ENCODE measurements around the gene BUB1.
"Not testable (repeated sequence)": the region's sequence is repeated elsewhere in the genome, so short reads cannot be mapped to it uniquely, and the experiment has no call there.

Gene BUB1

DNA sequence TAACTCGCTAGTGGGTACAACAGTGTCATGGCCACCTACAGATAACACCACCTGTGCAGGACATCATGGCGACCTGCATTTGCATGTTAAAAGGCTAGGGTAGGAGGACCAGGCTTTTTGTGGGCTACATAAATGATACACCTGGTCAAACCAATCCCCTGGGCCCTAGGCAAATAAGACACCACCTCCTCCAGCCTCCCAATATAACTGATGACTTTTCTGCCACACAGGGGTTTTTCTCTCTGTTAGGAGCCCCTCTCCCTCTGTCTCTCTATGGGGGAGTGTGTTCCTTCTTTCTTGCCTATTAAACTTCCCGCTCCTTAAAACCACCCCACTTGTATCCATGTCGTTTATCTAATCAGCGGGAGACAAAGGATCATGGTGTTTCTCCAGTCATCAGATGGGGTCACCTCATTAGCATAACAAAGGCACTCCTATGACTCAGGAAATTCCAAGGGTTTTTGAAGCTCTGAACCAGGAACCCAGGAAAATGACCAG, 10.8 kb upstream of the BUB1 start:
- DNase-seq: no peak
- H2BK12ac ChIP-seq (ENCODE audit: low read length in 2 of 2): no peak overlapping the region
- no peaks in the 10 kb centered on the region for H3K4me1 ChIP-seq (ENCODE audit: control insufficient read depth, insufficient read depth, low read depth, low read length)
- peaks cover 32 to 58% of the 10 kb centered on the region in 2 experiments for H3K27me3 ChIP-seq (ENCODE audit: control insufficient read depth in 1 of 2, insufficient read depth in 1 of 2, low read length in 2 of 2)
- no peaks in the 10 kb centered on the region for H3K79me1 ChIP-seq (replicated peaks; ENCODE audit: low read length, poor library complexity, severe bottlenecking)
- no peak overlapping the region for H4K8ac ChIP-seq (ENCODE audit: low read length)
- no peak overlapping the region for H3K9ac ChIP-seq (ENCODE audit: low read length)
- H3K9me3 ChIP-seq (ENCODE audit: control insufficient read depth, low read length): peaks cover 6% of the 10 kb centered on the region
- no peak overlapping the region for H3K27ac ChIP-seq (ENCODE audit: low read length, poor library complexity, severe bottlenecking)
- no peak overlapping the region for H2BK5ac ChIP-seq (ENCODE audit: low read depth, low read length, poor library complexity, severe bottlenecking)
- no peak overlapping the region for H3K4me2 ChIP-seq (ENCODE audit: low read length, poor library complexity, severe bottlenecking)
- WGBS: 31% methylated on average over 5 of the region's 5 CpGs
- H3K14ac ChIP-seq (ENCODE audit: low read length in 2 of 2): no peak overlapping the region
- H3K18ac ChIP-seq (ENCODE audit: low read depth in 1 of 2, low read length in 2 of 2): no peak overlapping the region
- H2AFZ ChIP-seq (ENCODE audit: low read depth, low read length): no peak overlapping the region
- no peak overlapping the region for H3K4ac ChIP-seq (ENCODE audit: low read depth in 1 of 2, low read length in 2 of 2)
- no peak overlapping the region for H2BK120ac ChIP-seq (ENCODE audit: low read depth, low read length)
- H2BK15ac ChIP-seq (ENCODE audit: low read depth, poor library complexity, severe bottlenecking): no peak overlapping the region
- no peak overlapping the region for H4K91ac ChIP-seq (ENCODE audit: low read length)
- H3K23ac ChIP-seq (ENCODE audit: low read length in 2 of 2): no peak overlapping the region
- no peak overlapping the region for H3K4me3 ChIP-seq (ENCODE audit: insufficient read depth in 1 of 2, low read depth in 1 of 2, low read length in 2 of 2)
- no peaks in the 10 kb centered on the region for H3K36me3 ChIP-seq (ENCODE audit: control insufficient read depth in 1 of 2, insufficient read depth in 2 of 2, low read depth in 1 of 2, low read length in 2 of 2)
- H2AK5ac ChIP-seq (ENCODE audit: low read length, severe bottlenecking): no peak overlapping the region

DNA sequence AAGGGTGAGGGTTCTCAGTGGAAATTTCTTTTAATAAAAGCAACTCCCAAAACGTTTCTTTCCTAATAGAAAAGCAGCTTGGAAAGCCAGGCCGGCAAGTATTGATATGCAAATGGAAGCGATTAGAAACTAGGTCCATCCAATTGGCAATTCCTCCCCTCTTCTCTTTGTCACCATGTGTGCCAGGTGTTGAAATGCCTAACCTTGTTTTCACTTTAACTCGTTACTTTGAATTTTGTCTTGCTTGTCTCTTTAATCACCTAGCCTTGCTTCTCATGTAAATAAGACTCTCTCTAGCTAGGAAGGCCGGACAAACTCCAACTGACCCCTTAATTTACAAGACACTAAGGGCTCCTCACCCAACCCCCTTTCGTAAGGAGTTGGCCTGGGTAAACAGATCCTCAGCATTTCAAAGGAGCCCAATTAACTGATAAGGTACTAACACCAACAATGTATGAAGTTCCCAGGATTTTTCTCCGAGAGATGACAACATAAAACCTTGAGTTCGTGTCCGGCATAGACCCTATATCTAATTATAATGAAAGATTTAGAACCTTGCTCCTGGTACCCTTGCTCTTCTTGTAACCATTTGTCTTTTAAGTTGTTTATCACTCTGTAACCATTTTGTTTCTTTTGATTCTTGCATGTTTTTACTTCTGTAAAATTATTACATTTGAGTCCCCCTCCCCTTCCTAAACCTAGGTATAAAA, 10.1 kb upstream of the BUB1 start:
- H3K4me1 ChIP-seq (ENCODE audit: control insufficient read depth, insufficient read depth, low read depth, low read length); H3K4me3 ChIP-seq (ENCODE audit: insufficient read depth in 1 of 2, low read depth in 1 of 2, low read length in 2 of 2); H2BK15ac ChIP-seq (ENCODE audit: low read depth, poor library complexity, severe bottlenecking); H3K9ac ChIP-seq (ENCODE audit: low read length); H2AK5ac ChIP-seq (ENCODE audit: low read length, severe bottlenecking); H4K8ac ChIP-seq (ENCODE audit: low read length); H4K91ac ChIP-seq (ENCODE audit: low read length); H3K18ac ChIP-seq (ENCODE audit: low read depth in 1 of 2, low read length in 2 of 2); DNase-seq; H3K23ac ChIP-seq (ENCODE audit: low read length in 2 of 2); H3K27ac ChIP-seq (ENCODE audit: low read length, poor library complexity, severe bottlenecking); H3K4ac ChIP-seq (ENCODE audit: low read depth in 1 of 2, low read length in 2 of 2); H2BK120ac ChIP-seq (ENCODE audit: low read depth, low read length); H3K4me2 ChIP-seq (ENCODE audit: low read length, poor library complexity, severe bottlenecking); H2BK12ac ChIP-seq (ENCODE audit: low read length in 2 of 2); H3K9me3 ChIP-seq (ENCODE audit: control insufficient read depth, low read length); H2AFZ ChIP-seq (ENCODE audit: low read depth, low read length); H3K14ac ChIP-seq (ENCODE audit: low read length in 2 of 2); H3K36me3 ChIP-seq (ENCODE audit: control insufficient read depth in 1 of 2, insufficient read depth in 2 of 2, low read depth in 1 of 2, low read length in 2 of 2); H3K79me1 ChIP-seq (replicated peaks; ENCODE audit: low read length, poor library complexity, severe bottlenecking); H2BK5ac ChIP-seq (ENCODE audit: low read depth, low read length, poor library complexity, severe bottlenecking): not testable (repeated sequence)
- peaks cover 26 to 52% of the 10 kb centered on the region in 2 experiments for H3K27me3 ChIP-seq (ENCODE audit: control insufficient read depth in 1 of 2, insufficient read depth in 1 of 2, low read length in 2 of 2)
- 38% methylated on average over 8 of the region's 9 CpGs for whole genome bisulfite sequencing

DNA sequence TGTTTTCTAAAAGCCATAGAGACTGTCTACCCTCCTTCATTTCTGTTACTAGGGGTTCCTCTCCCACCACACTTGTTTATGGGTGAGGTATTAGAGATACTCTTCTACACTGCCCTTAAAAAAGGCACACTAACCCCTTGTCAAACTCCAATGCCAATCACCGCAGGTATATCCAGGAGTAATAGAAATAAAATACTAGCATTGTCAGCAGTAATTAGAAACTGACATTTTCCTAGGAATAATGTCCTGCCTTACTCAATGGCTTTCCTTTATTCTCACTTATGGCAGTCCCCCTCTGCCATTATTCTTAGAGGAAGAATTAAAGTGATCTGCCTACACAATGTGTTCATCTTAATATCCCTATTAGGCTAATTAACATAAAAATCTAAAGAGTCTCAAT, 5.0 kb upstream of the BUB1 start:
- no peak overlapping the region for H2BK15ac ChIP-seq (ENCODE audit: low read depth, poor library complexity, severe bottlenecking)
- WGBS: no CpG with 5 or more reads among the region's 1 CpG

GRCh38 chr2:110682267-110682666, 4.4 kb upstream of the BUB1 start:
- no peak overlapping the region for H3K14ac ChIP-seq (ENCODE audit: low read length in 2 of 2)
- H3K79me1 ChIP-seq (replicated peaks; ENCODE audit: low read length, poor library complexity, severe bottlenecking): peaks cover 2% of the 10 kb centered on the region
- H3K9me3 ChIP-seq (ENCODE audit: control insufficient read depth, low read length): no peaks in the 10 kb centered on the region
- no peaks in the 10 kb centered on the region for H3K36me3 ChIP-seq (ENCODE audit: control insufficient read depth in 1 of 2, insufficient read depth in 2 of 2, low read depth in 1 of 2, low read length in 2 of 2)
- H3K4ac ChIP-seq (ENCODE audit: low read depth in 1 of 2, low read length in 2 of 2): no peak overlapping the region
- peaks cover 13 to 20% of the 10 kb centered on the region in 2 experiments for H3K27me3 ChIP-seq (ENCODE audit: control insufficient read depth in 1 of 2, insufficient read depth in 1 of 2, low read length in 2 of 2)
- DNase-seq: no peak
- H4K91ac ChIP-seq (ENCODE audit: low read length): no peak overlapping the region
- H3K27ac ChIP-seq (ENCODE audit: low read length, poor library complexity, severe bottlenecking): no peak overlapping the region
- H3K18ac ChIP-seq (ENCODE audit: low read depth in 1 of 2, low read length in 2 of 2): no peak overlapping the region
- no peak overlapping the region for H2BK12ac ChIP-seq (ENCODE audit: low read length in 2 of 2)
- H2BK120ac ChIP-seq (ENCODE audit: low read depth, low read length): no peak overlapping the region
- H3K23ac ChIP-seq (ENCODE audit: low read length in 2 of 2): peak overlapping the region in 1 of 2 experiments; percentile 49
- peaks cover 2% of the 10 kb centered on the region for H3K4me1 ChIP-seq (ENCODE audit: control insufficient read depth, insufficient read depth, low read depth, low read length)
- no peak overlapping the region for H2AK5ac ChIP-seq (ENCODE audit: low read length, severe bottlenecking)
- H2AFZ ChIP-seq (ENCODE audit: low read depth, low read length): no peak overlapping the region
- WGBS: 92% methylated on average over 10 of the region's 10 CpGs
- no peak overlapping the region for H2BK5ac ChIP-seq (ENCODE audit: low read depth, low read length, poor library complexity, severe bottlenecking)
- no peak overlapping the region for H2BK15ac ChIP-seq (ENCODE audit: low read depth, poor library complexity, severe bottlenecking)
- H3K9ac ChIP-seq (ENCODE audit: low read length): no peak overlapping the region
- no peak overlapping the region for H3K4me2 ChIP-seq (ENCODE audit: low read length, poor library complexity, severe bottlenecking)
- no peak overlapping the region for H4K8ac ChIP-seq (ENCODE audit: low read length)
- H3K4me3 ChIP-seq (ENCODE audit: insufficient read depth in 1 of 2, low read depth in 1 of 2, low read length in 2 of 2): no peak overlapping the region

More for the DNA sequence above, 5.0 kb upstream of the BUB1 start:
- Histone ChIP-seq H2AK5ac (ENCODE audit: low read length, severe bottlenecking) (no peak overlapping the region), H3K4ac (ENCODE audit: low read depth in 1 of 2, low read length in 2 of 2) (no peak overlapping the region), H3K27me3 (ENCODE audit: control insufficient read depth in 1 of 2, insufficient read depth in 1 of 2, low read length in 2 of 2) (peaks cover 13 to 25% of the 10 kb centered on the region in 2 experiments), H2BK120ac (ENCODE audit: low read depth, low read length) (no peak overlapping the region), H3K23ac (ENCODE audit: low read length in 2 of 2) (no peak overlapping the region), H3K14ac (ENCODE audit: low read length in 2 of 2) (no peak overlapping the region), H3K79me1 (replicated peaks; ENCODE audit: low read length, poor library complexity, severe bottlenecking) (no peaks in the 10 kb centered on the region), H3K27ac (ENCODE audit: low read length, poor library complexity, severe bottlenecking) (no peak overlapping the region), H2BK5ac (ENCODE audit: low read depth, low read length, poor library complexity, severe bottlenecking) (no peak overlapping the region), H3K9me3 (ENCODE audit: control insufficient read depth, low read length) (peaks cover 6% of the 10 kb centered on the region), H2AFZ (ENCODE audit: low read depth, low read length) (no peak overlapping the region), H3K4me2 (ENCODE audit: low read length, poor library complexity, severe bottlenecking) (no peak overlapping the region), H3K18ac (ENCODE audit: low read depth in 1 of 2, low read length in 2 of 2) (no peak overlapping the region), H3K4me1 (ENCODE audit: control insufficient read depth, insufficient read depth, low read depth, low read length) (no peaks in the 10 kb centered on the region), H4K91ac (ENCODE audit: low read length) (no peak overlapping the region), H3K4me3 (ENCODE audit: insufficient read depth in 1 of 2, low read depth in 1 of 2, low read length in 2 of 2) (no peak overlapping the region), H2BK12ac (ENCODE audit: low read length in 2 of 2) (no peak overlapping the region), H3K9ac (ENCODE audit: low read length) (no peak overlapping the region), H4K8ac (ENCODE audit: low read length) (no peak overlapping the region), H3K36me3 (ENCODE audit: control insufficient read depth in 1 of 2, insufficient read depth in 2 of 2, low read depth in 1 of 2, low read length in 2 of 2) (no peaks in the 10 kb centered on the region)
- DNase-seq: no peak

Measured in mesenchymal stem cell (in vitro differentiated cells and primary cell).